ENCODE results near the gene TNN.
"Not testable (repeated sequence)": the region's sequence is repeated elsewhere in the genome, so short reads cannot be mapped to it uniquely, and the experiment has no call there.

TNN gene

DNA sequence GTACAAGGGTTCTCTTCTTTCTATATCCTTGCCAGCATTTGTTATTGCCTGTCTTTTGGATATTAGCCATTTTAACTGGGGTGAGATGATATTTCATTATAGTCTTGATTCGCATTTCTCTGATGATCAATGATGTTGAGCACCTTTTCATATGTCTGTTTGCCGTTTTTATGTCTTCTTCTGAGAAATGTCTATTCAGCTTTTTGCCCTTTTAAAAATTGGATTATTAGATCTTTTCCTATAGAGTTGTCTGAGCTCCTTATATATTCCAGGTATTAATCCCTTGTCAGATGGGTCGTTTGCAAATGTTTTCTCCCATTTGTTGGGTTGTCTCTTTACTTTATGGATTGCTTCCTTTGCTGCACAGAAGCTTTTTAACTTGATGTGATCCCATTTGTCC, 25.0 kb upstream of the TNN start:
- no peaks in the 10 kb centered on the region for H3K27me3 ChIP-seq
- TF ChIP-seq, protein P1, sequence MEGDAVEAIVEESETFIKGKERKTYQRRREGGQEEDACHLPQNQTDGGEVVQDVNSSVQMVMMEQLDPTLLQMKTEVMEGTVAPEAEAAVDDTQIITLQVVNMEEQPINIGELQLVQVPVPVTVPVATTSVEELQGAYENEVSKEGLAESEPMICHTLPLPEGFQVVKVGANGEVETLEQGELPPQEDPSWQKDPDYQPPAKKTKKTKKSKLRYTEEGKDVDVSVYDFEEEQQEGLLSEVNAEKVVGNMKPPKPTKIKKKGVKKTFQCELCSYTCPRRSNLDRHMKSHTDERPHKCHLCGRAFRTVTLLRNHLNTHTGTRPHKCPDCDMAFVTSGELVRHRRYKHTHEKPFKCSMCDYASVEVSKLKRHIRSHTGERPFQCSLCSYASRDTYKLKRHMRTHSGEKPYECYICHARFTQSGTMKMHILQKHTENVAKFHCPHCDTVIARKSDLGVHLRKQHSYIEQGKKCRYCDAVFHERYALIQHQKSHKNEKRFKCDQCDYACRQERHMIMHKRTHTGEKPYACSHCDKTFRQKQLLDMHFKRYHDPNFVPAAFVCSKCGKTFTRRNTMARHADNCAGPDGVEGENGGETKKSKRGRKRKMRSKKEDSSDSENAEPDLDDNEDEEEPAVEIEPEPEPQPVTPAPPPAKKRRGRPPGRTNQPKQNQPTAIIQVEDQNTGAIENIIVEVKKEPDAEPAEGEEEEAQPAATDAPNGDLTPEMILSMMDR (IDR thresholded peaks at IDR 0.05): no peak

GRCh38 chr1:175043824-175044223, 23.8 kb upstream of the TNN start:
- H3K9me3 ChIP-seq: no peaks in the 10 kb centered on the region
- TF ChIP-seq, protein P1 (IDR thresholded peaks at IDR 0.05): no peak
- H3K27ac ChIP-seq: no peak overlapping the region
- H3K36me3 ChIP-seq: no peaks in the 10 kb centered on the region
- H3K27me3 ChIP-seq: no peaks in the 10 kb centered on the region
- no peaks in the 10 kb centered on the region for H3K4me1 ChIP-seq (ENCODE audit: control insufficient read depth in 1 of 2, insufficient read depth in 1 of 2, low read depth in 1 of 2, low read length in 1 of 2)
- H3K4me3 ChIP-seq (ENCODE audit: low read depth in 1 of 2, low read length in 1 of 2): no peak overlapping the region

More for the DNA sequence above, 25.0 kb upstream of the TNN start:
- no peak overlapping the region for H3K27ac ChIP-seq
- no peaks in the 10 kb centered on the region for H3K36me3 ChIP-seq
- no peaks in the 10 kb centered on the region for H3K4me1 ChIP-seq (ENCODE audit: control insufficient read depth in 1 of 2, insufficient read depth in 1 of 2, low read depth in 1 of 2, low read length in 1 of 2)
- H3K4me3 ChIP-seq (ENCODE audit: low read depth in 1 of 2, low read length in 1 of 2): no peak overlapping the region
- no peaks in the 10 kb centered on the region for H3K9me3 ChIP-seq

GRCh38 chr1:175044591-175044990, 23.0 kb upstream of the TNN start:
- not testable (repeated sequence) for H3K27ac ChIP-seq; H3K4me3 ChIP-seq (ENCODE audit: low read depth in 1 of 2, low read length in 1 of 2); H3K4me1 ChIP-seq (ENCODE audit: control insufficient read depth in 1 of 2, insufficient read depth in 1 of 2, low read depth in 1 of 2, low read length in 1 of 2); H3K36me3 ChIP-seq; H3K9me3 ChIP-seq; H3K27me3 ChIP-seq

GRCh38 chr1:175045097-175045496, 22.5 kb upstream of the TNN start:
- Histone ChIP-seq H3K27me3 (no peaks in the 10 kb centered on the region), H3K4me3 (ENCODE audit: low read depth in 1 of 2, low read length in 1 of 2) (no peak overlapping the region), H3K4me1 (ENCODE audit: control insufficient read depth in 1 of 2, insufficient read depth in 1 of 2, low read depth in 1 of 2, low read length in 1 of 2) (no peaks in the 10 kb centered on the region), H3K27ac (no peak overlapping the region), H3K36me3 (no peaks in the 10 kb centered on the region), H3K9me3 (no peaks in the 10 kb centered on the region)
- TF ChIP-seq, protein P1 (IDR thresholded peaks at IDR 0.05): no peak

DNA sequence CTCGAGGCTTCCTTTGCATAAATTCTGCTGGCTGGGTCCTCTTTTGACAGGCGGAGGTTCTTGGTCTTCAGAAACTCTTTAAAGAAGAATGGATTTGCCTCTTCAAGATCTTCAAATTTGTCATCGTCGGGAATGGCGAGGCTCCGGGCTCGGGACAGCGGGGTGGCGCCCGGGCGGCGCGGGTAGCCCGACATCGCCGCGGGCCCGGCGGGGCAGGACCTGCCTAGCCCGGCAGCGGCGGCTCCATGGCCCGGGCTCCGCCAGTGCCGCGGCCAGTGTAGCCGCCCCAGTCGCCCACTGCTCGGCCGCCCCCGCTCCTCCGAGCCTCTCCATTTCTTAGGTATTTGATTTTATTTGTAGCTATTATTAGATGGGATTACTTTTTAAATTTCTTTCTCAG, 22.1 kb upstream of the TNN start:
- no peak overlapping the region for H3K4me3 ChIP-seq (ENCODE audit: low read depth in 1 of 2, low read length in 1 of 2)
- TF ChIP-seq, protein P1 (IDR thresholded peaks at IDR 0.05): no peak

DNA sequence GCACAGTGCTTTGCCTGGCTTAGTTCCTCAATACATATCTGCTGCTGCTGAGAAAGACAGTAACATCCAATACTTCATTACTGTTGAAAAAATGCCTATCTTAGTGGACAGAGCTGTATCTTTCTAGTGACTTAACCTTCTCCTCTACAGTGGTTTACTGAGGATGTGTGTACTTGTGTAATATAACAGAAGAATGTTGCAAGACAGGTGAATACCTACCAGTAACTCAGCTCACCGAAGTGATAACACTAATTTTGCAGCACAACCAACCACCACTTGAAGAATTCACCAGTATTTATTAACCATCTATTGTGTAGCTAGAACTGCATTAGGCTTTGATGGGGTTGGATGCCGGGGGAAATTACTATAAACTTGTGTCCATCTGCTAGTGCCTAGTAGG, 16.6 kb upstream of the TNN start:
- Histone ChIP-seq H3K4me3 (ENCODE audit: low read depth in 1 of 2, low read length in 1 of 2) (no peak overlapping the region), H3K9me3 (no peaks in the 10 kb centered on the region), H3K4me1 (ENCODE audit: control insufficient read depth in 1 of 2, insufficient read depth in 1 of 2, low read depth in 1 of 2, low read length in 1 of 2) (no peaks in the 10 kb centered on the region), H3K27me3 (no peaks in the 10 kb centered on the region), H3K27ac (no peak overlapping the region), H3K36me3 (no peaks in the 10 kb centered on the region)
- TF ChIP-seq, protein P1 (IDR thresholded peaks at IDR 0.05): no peak

More for the DNA sequence above, 22.1 kb upstream of the TNN start:
- Histone ChIP-seq H3K36me3 (no peaks in the 10 kb centered on the region), H3K27me3 (no peaks in the 10 kb centered on the region), H3K9me3 (no peaks in the 10 kb centered on the region), H3K4me1 (ENCODE audit: control insufficient read depth in 1 of 2, insufficient read depth in 1 of 2, low read depth in 1 of 2, low read length in 1 of 2) (no peaks in the 10 kb centered on the region), H3K27ac (no peak overlapping the region)
